ENCODE data around the gene FAM131C. TPM values are rescaled to one million over a fixed set of nuclear protein-coding genes. Genes with fewer than 3 reads are reported as not detected.
"Not testable (repeated sequence)": the region's sequence is repeated elsewhere in the genome, so short reads cannot be mapped to it uniquely, and the experiment has no call there.

The FAM131C gene
- total RNA-seq, 1 experiment from 2014 or later: 2.1 TPM

DNA sequence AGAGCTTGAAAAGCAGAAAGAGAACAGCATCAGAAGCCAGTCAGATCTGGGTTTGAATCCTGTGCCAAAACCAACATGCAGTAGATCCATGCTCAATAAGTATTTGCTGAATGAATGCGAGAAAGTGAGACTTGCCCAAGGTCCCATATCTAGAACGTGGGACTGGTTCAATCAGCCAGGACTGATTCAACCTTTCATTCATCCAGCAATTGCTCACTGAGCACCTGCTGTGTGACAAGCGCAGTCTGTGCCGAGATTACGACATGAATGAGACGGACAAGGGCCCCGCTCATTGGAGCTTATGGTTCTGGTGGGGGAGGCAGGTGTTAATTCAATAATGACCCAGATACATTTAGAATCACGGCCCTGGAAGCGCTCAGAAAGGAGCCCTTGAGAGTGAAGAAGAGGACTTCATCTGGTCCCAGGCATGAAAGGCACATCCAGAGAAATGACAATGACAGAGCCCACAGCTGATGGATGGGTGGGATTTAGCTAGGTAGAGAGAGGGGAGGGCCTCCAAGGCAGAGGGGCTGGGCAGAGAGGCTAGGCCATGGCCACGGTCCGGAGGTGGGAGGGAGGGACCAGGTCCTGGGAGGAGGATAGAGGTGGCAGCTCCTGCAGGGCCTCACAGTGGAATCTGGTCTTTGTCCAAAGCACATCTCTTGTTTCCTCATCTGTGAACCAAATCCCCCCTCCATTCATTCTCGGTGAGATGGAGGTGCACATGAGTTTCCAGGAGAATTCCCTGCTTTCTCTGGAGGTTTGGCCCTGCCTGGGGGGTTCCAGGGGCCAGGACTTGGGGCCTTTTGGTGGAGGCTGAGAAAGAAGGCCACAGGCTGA lies 4.2 kb upstream of the FAM131C start:
- DNase-seq (ENCODE audit: low read depth): no peak

DNA sequence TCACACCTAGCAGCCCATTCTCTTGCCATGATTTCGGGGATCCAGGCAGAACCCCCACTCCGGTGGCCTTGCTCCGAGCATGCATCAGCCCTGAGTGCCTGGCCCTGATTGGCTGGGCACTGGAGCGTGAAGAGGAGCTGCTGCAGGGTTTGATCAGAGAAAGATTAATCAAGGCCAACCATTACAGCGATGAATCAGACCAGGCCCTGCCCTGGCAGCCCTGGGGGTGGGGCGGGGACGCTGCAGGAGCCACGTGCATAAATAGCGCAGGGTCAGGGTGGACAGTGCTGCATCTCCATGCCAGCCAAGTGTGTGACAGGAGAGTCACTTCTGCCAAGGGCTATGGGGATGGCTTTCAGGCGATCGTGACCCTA lies 3.4 kb upstream of the FAM131C start:
- DNase-seq (ENCODE audit: low read depth): peak; percentile 57

DNA sequence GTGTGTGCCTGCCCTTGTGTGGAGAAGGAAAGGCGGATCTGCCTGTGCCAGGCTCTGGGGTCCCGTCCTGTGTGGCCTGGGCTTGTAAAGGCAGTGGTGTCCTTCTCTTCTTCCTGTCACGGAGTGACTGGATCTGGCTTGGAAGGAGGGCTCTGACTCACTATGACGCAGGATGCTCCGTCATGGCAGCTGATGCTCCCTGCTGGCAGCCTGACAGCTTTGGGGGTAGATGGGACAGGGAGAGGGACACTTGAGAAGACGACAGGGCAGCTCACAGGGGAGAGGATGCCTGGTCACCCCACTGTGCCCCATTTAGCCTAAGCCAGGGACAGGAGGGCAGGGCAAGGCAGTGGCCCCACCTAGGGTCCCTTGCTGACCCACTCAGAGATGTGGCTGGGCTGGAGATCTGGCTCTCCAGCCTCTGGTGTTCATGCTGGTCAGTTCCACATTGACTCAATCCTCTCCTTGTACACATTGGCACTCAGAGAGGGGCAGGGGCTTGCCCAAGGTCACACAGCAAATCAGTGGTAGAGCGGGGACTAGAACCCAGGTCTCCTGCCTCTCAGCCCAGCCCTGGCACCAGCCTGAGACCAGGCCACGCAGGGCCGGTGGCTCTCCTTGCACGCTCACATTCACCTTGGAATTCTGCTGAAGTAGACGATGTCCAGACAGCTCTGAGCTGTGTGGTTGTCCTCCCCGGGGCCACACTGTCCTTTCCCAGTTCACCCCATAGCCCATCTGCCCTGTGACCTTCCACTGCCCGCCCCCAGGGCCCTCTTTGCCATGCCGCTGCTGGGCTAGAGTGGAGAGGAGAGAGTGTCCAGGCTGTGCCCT lies 2.8 kb upstream of the FAM131C start:
- DNase-seq (ENCODE audit: low read depth): peak; percentile 94

DNA sequence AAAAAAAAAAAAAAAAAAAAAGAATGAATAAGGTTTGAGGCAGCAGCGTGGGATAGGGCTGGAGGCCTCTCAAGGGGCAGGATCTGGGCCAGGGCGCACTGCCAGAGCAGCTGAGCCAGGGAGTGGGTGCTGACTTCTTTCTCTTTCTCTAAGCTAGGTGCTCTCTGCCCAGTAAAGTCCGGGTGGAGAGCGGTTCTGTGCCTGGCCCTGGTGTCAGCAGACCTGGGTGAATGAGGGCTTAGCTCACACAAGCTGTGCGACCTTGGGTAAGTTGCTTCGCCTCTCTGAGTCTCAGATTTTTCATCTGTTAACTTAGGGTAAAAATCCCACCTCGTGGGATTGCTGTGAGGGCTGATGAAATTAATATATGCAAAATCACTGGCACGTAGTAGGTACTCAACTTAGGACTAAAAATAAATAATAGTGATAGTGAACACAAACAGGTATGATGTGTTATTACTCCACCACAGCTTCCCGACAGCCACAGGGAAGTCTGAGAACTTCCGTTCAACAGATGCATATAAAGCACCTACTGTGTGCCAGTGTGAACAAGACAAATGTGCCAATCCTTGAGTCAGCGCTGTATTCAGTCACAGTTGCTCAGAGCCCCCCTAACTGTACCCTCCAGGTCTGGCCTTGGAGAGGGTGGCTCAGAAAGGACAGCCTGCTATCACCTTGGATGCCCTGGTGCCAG lies 2.0 kb upstream of the FAM131C start:
- peak; percentile 69 for DNase-seq (ENCODE audit: low read depth)

DNA sequence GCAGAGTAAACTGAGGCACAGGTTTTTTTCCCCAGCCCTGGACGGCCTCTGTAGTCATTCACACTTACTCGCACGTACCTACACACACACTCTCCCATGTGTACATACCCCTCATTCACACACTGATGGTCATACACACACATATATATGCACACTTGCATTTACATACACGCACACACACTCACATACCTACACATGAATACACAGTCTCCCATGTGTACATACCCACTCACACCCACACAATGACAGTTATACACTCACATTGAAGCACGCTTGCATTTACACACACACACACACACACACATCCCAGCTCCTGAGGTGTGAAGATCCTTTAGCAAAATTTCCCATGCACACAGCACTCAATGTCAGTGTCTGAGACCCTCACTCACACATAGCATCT lies 766 bp upstream of the FAM131C start:
- DNase-seq (ENCODE audit: low read depth): no peak

DNA sequence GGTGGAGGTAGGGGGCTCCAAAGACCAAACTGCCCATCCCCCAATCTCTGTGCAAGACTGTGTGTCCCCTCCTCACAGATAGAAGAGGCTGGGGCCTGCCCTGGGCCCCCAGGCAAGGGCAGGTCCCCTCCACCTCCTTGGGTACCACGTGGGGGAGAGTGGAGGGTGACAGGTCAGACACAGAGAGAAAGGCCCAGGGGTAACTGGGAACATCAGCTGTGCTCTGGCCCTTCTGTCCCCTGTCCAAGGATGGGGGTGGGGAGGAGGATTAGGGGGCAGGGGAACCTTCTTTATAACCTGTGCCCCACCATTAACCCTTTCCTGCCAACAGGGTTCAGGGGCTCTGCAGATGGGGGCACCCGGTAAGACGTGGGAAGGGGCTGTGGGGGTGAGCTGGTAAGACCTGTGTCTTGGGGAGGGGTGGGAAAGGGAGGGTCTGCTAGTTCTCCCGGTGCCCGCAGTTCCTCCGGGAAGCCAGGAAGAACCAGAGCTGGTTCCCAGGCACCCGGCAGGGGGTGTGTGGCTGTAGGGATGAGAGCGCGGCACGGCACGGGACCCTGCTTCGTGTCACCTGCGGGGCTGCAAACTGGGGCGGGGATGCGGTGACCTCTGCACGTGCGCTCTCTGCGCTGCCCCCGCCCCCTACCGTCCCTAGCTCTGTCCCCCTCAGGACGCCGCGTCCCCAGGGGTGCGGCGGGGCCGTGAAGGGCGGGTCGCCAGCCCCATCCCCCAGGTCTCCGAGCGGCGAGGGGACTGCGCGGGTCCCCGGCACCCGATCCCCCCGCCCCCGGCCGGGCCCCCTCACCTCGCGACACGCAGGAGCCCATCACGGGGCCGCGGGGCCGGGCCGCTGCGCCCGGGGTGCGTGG lies 601 bp downstream of the FAM131C start:
- no peak for DNase-seq (ENCODE audit: low read depth)

DNA sequence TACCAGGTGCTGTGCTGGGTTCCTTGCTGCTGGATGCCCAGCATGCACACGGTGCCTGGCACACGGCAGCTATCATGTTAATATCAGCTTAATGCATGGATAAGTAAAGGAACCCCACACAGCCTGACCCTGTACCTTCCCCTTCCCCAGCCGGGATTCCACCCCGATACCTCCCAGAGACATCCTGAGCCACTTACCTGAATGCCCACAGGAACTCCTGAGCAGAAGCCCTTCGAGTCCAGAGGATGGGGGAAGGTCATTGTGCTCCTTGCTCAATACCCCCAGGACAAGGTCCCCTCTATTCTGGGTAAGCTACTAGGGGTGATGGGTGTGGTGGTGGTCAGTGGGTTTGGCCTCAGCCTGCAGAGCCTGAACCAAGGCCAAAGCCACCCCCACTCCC lies 1.4 kb downstream of the FAM131C start:
- no peak for DNase-seq (ENCODE audit: low read depth)

DNA sequence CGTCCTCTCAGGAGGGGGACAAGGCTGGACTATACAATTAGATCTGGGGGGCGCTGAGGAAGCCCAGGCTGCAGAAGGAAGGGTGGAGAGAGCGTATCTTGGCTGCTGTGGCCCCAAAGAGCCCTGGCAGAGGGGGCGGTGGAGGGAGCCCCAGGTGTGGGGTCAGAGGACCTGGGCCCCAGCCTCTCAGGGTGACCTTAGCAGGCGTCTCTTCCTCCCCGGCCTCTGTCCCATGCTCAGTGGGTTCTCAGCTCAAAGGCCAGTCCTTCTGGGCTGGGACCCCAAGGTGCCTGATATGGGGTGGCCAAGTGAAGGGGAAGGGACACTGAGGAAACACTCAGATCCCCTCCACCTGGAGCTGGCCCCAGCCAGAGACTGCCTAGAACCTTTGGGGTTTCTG lies 1.8 kb downstream of the FAM131C start:
- DNase-seq (ENCODE audit: low read depth): no peak

DNA sequence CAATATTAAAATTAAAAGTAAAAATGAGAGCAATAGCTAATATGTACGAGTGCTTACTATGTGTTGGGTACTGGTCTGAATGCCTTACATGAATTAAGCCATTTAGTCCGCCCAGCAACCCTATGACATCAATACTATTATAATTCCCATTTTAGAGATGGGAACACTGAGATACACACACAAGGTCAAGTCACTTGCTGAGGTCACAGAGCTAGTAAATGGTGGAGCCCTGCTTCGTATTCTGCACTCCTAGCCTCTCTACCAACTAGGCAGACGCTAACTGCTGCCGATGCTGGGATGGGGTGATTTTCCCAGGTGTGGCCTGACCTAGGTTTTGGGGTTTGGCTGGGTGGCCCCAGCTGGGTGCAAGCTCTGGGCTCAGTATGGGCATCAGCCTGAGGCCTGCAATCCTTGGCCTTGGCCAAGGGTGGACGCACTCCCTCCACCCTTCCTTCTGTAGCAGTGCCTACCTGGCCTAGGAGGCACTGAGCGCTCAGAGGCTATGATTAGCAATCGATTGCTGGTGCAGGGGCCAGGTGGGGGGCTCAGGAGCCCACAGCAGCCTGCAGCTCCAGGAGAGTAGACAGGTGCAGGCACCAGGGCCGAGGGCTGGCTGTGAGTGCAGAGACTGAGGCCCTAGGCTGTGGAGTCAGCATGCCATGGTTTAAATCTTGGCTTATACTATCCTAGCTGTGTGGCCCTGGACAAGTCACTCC lies 2.7 kb downstream of the FAM131C start:
- DNase-seq (ENCODE audit: low read depth): no peak

DNA sequence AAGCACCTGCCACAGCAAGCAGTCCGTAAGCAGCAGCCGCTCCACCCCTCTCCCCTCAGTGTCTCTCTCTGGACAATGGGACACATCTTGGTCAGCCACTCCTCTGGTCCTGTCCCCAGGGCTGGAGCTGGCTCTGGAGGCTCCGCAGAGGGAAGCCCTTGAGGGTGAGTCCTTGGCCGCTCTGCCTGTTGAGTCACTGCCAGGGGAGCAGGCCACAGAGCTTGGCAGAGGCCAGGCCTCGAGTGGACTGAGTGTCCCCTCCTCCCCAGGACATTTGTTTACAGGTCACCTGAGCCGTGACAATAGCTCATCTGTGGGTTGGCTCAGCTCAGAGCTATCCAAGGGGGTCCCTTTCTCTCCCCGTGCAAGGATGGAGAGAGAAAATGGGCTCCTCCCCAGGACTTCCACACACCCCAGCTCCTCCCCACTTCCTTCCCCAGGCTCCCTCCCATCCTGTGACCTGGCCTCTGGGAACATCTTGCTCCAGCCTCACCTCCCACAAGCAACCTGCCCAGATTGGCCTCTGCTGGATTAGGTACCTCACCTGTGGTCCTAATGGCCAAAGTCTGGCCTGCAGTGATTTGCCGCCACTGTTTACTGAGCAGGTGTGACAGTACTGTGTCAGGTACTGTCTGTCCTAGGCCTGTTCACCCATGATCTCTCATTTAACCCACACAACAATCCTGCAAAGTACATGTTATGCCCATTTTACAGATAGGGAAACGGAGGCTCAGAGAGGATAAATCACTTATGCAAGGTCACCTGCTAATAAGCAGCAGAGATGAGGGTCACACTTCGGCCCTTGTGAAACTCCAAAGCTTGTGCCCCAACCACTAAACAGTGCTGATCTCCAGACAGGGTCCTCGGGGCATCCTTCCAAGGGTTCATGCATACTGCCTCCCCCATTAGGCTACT lies 4.8 kb downstream of the FAM131C start:
- peak; percentile 17 for DNase-seq (ENCODE audit: low read depth)

DNA sequence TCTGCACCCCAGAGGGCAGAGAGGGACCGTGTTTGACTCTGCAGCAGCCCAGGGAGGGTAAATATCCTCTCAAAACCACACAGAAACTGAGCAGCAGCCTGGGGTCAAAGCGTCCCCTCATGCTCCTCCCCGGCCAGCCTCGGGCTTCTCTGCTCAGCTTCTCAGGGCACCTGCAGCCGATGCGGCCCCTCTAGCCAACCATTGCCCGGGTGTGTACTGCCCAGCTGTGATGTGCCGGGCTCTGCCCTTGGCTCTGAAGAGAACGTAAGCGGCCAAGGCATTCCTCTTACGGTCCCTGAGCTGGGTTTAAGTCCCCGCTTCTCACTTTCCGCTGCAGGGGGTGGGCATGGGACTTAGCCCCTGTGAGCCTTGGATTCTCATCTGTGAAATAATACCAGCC lies 5.5 kb downstream of the FAM131C start:
- DNase-seq (ENCODE audit: low read depth): no peak

DNA sequence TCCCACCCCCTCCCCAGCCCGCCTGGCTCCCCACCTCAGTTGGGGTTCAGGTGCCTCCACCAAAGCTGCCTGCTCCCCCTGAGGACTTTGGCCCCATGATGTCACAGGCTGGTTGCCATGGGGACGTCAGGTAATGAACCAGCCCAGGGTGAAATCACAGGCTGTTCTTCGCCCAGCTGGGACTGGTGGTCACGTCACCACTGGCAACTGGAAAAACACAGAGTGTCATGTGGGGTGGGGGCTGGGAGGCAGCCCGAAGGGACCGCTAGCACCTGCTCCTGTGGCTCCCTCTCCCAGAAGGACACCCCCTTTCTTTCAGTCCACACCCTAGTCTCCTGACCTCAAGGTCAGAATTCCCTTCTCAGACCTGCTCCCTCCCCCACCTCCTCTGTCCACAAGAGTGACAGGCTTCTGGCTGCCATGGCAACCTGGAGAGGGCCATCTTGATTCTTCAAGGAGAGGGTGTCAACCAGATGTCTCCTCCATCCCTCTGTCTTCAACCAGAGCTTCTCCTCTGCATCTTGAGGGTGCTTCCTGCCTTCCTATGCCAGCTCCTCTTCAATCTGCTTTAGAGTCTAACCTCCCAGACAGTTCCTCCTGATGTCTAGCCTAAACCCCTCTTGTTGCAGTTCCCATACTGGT lies 6.2 kb downstream of the FAM131C start:
- DNase-seq (ENCODE audit: low read depth): no peak

DNA sequence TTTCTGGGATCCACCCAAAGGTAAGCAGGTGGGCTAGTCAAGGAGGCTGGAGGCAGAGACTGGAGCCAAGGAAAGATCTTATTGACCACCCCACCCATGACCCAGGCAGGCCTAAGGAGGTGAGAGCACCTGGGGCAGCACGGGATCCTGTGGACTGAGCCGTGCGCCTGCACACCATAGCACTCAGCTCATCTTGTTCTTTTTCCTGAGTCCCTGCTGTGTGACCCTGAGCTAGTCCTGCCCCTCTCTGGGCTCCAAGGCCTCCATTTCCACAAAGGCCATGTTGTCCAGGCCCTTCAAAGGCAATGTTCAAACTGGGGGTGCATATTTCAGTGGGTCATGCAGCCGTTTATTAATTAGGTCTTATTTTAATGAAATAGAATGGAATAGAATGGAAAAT lies 7.2 kb downstream of the FAM131C start:
- DNase-seq (ENCODE audit: low read depth): no peak

DNA sequence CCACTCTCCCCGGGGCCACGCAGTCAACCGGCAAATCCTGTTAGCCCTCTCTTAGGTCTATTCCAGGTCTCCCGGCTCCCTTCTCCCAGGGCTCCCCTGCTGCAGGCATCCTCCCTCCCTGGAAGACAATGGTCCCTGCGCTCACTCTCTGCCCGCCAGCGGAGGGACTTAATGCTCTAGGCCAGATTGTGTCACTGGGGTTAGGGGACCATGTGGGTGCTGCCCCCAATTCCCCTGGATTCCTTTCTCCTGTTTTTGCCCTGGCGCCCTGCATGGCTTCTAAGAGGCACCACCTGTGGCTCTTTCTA lies 8.2 kb downstream of the FAM131C start:
- no peak for DNase-seq (ENCODE audit: low read depth)

DNA sequence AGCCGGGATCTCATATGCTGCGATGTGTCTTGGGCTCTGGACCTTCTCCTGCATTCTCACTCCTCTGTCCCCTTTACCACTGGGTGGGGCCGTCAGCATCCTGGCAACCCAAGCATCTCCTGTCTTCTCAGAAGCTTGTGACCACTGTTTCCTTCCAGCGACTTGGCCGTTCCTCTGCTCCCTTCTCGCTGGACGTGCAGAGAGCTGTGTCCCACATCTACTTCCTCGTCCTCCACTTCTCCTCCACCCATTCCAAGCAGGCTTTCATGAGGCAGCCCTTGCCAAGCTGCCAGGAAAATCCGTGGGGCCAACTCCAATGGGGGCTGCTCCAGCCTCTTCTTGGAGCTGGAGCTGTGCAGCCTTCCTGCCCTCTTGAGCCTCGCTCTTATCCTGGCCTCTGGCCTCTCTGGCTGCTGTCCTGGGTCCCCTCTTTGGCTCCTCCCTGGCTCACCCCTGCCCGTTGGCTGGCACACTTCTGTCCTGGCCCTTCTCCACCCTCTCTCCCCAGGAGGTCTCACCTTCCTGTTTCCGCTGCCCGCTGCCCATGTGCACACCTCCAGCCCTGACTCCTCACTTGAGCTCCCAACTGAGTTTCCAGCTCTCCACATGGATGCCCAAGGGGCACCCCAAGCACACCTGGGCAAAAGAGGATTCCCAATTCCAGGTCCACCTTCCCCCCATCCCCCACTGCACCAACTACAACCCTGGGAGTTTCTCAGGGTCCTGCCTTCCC lies 8.7 kb downstream of the FAM131C start:
- DNase-seq (ENCODE audit: low read depth): no peak

DNA sequence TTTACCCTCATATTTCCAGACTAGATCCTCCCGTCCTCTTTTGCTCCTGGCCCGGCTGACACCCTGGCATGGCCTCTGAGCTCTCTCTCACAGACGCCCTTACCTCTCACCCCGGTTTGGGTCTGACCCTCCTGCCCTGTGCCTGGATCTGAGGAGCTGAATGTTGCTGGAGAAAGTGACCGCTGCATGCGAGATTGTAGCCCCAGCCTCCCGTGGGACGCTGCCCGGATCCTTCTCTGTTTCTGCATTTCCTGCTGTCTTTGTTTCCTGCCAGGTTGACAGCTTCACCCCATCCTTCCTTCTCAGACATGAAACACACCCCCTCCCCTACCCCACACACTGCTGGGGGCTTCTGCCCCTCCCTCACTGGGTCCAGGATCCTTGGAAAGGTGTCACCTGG lies 9.5 kb downstream of the FAM131C start:
- no peak for DNase-seq (ENCODE audit: low read depth)

DNA sequence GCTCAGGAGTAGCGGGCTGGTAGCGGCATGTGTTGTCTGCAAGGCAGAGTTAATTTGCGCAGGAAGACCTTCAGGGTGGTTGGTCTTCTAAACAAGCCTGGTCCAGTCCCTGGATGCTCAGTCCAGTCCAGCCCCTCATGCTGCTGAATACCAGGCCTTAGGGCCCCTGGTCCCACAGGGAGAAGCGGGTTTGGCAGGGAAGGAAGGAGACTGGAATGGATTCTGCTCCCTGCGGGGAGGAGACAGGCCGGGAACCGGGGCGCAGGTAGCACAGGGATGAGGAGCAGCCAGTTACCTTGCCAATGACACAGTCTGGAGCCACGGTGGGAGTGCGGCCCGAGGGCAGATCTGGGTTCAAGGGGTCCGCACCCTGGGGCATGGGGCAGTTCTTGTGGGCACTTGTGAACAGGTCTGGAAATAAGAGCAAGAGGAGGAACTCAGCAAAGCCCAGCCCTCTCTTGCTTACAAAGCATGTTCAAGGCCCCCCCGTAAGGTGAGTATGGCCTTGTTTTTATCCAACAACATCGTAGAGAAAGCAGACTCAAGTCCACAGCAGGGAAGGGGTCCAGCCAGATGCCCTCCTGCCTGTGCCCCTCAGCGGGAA lies 10.1 kb downstream of the FAM131C start:
- no peak for DNase-seq (ENCODE audit: low read depth)

DNA sequence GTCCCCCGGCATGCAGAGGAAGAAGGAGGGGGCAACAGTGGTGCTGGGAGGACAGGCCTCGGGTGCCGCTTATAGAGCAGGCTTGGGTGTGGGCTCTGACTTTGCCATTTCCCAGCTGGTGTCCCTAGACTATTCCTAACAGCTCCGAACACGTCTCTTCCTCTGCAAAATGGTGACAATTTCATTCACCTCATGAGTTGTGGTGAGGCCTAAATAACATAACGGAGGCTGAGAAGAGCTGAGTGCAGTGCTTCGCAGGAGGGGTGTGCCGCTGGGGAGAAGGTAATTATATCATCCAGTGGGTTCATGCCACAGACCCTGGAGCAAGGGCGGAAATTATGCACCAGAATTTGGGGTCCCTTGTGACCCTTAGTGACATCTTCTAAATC lies 10.8 kb downstream of the FAM131C start:
- DNase-seq (ENCODE audit: low read depth): not testable (repeated sequence)

All from HT1080 (cell line).